Naive B cell (primary cell): ENCODE results near the gene LIMS2. TPM values are rescaled to one million over a fixed set of nuclear protein-coding genes. Genes with fewer than 3 reads are reported as not detected.
A peak's percentile ranks its signal among the peaks of the same experiment; 100 is the strongest.

Experiments used
- ATAC-seq, 2 donors: fragments of 150-1000 bp; cut with Tn5 transposase; 2 replicates each; pipeline ENCODE4 v1.10.0; 2021; ENCODE audit warnings: low read depth in 2 of 2, mild to moderate bottlenecking in 2 of 2, moderate library complexity in 2 of 2
- DNase-seq: peaks from one replicate; pipeline ENCODE4 v3.0.0; 2022
- H3K27ac Mint-ChIP-seq, 6 donors: one replicate each; pipeline ENCODE4 v1.8.0; 2020 to 2022; ENCODE audit warnings: mild to moderate bottlenecking in 6 of 6, mixed read lengths in 6 of 6, moderate library complexity in 5 of 6, inconsistent platforms in 2 of 6
- H3K27me3 Mint-ChIP-seq, 3 donors: one replicate each; pipeline ENCODE4 v1.8.0; 2021 to 2022; ENCODE audit warnings: mixed read lengths in 3 of 3, mild to moderate bottlenecking in 1 of 3
- H3K36me3 Mint-ChIP-seq, 2 donors: one replicate each; pipeline ENCODE4 v1.8.0; 2020 to 2022; ENCODE audit warnings: mixed read lengths in 2 of 2, inconsistent platforms in 1 of 2, mild to moderate bottlenecking in 1 of 2
- H3K4me1 Mint-ChIP-seq, 3 donors: one replicate each; pipeline ENCODE4 v1.8.0; 2020 to 2022; ENCODE audit warnings: mixed read lengths in 3 of 3, inconsistent platforms in 1 of 3, mild to moderate bottlenecking in 1 of 3, moderate library complexity in 1 of 3
- H3K4me3 Mint-ChIP-seq, 8 donors: one replicate each; pipeline ENCODE4 v1.8.0; 2020 to 2022; ENCODE audit warnings: mild to moderate bottlenecking in 8 of 8, mixed read lengths in 8 of 8, moderate library complexity in 8 of 8, inconsistent platforms in 2 of 8
- H3K9me3 Mint-ChIP-seq, 7 donors: one replicate each; pipeline ENCODE4 v1.8.0; 2020 to 2022; ENCODE audit warnings: mixed read lengths in 7 of 7, mild to moderate bottlenecking in 5 of 7, inconsistent platforms in 2 of 7, moderate library complexity in 1 of 7
- polyA plus RNA-seq, 6 donors: library from polyadenylated mRNA; unstranded; fragments of 300-500 nt; fragmentation: Illumina TruSeq; gene quantifications; one replicate each; pipeline ENCODE4 v1.2.3, GENCODE V29; 2021; ENCODE audit warnings: low read depth in 6 of 6

Gene LIMS2
- polyA plus RNA-seq, 6 donors from 2014 or later, result 11.2 to 60.4 (median 27.7) TPM

DNA sequence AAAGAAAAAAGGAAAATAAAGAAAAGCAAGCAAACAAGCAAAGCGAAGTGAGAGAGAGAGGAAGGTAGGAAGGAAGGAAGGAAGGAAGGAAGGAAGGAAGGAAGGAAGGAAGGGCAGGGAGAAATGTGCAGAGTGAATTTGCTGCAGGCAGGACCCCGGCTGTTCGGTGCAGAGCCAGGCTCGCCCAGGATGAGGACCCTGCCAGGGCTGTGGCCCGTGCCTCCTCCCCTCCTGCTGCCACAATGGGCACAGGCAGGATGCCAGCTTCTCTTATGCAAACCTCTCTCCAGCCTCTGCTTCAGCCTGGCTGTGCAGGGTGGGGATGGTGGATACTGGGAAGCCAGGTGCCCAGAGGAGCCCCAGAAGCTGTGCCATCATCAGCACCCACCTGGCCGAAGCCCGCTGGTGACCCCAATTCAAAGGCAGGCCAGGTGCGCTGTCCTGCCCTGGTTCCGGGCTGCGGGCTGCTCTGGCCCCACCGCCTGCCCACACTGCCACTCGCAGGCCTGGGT lies 26.2 kb downstream of the LIMS2 start:
- Mint-ChIP-seq H3K9me3 (no peaks in the 10 kb centered on the region), H3K36me3 (no peaks in the 10 kb centered on the region), H3K4me3 (peak overlapping the region in 5 of 8 donors; percentile 51 to 76 (median 73)), H3K27ac (peak overlapping the region in 3 of 6 donors; percentile 77 to 96 (median 92)), H3K4me1 (peaks cover 46 to 76% (median 61%) of the 10 kb centered on the region in 3 donors), H3K27me3 (no peaks in the 10 kb centered on the region)
- DNase-seq, result no peak
- peak; percentile 47 for ATAC-seq

- Mint-ChIP-seq H3K27me3 (no peaks in the 10 kb centered on the region), H3K9me3 (no peaks in the 10 kb centered on the region), H3K27ac (peak overlapping the region in 3 of 6 donors; percentile 27 to 81 (median 74)), H3K36me3 (no peaks in the 10 kb centered on the region), H3K4me3 (peak overlapping the region in 6 of 8 donors; percentile 36 to 86 (median 69)), H3K4me1 (peaks cover 47 to 77% (median 59%) of the 10 kb centered on the region in 3 donors)
- ATAC-seq (no peak), DNase-seq (no peak)
Observed at GRCh38 chr2:127648321-127648720, 27.0 kb downstream of the LIMS2 start.

GRCh38 chr2:127647242-127648190 lies 27.8 kb downstream of the LIMS2 start:
- H3K4me3 Mint-ChIP-seq, result peak overlapping the region in 4 of 8 donors; percentile 3 to 77 (median 51)
- H3K4me1 Mint-ChIP-seq, result peaks cover 43 to 69% (median 52%) of the 10 kb centered on the region in 3 donors
- H3K27ac Mint-ChIP-seq, result peak overlapping the region in 5 of 6 donors; percentile 27 to 89 (median 49)
- no peaks in the 10 kb centered on the region for H3K27me3 Mint-ChIP-seq
- DNase-seq (no peak), ATAC-seq (no peak)
- H3K9me3 Mint-ChIP-seq, result no peaks in the 10 kb centered on the region
- H3K36me3 Mint-ChIP-seq, result no peaks in the 10 kb centered on the region

- no peaks in the 10 kb centered on the region for H3K36me3 Mint-ChIP-seq
- H3K4me1 Mint-ChIP-seq, result peaks cover 36 to 67% (median 48%) of the 10 kb centered on the region in 3 donors
- H3K27ac Mint-ChIP-seq, result peak overlapping the region in 3 of 6 donors; percentile 27 to 63 (median 44)
- ATAC-seq, result no peak
- no peak for DNase-seq
- H3K9me3 Mint-ChIP-seq, result no peaks in the 10 kb centered on the region
- H3K27me3 Mint-ChIP-seq, result no peaks in the 10 kb centered on the region
- H3K4me3 Mint-ChIP-seq, result peak overlapping the region in 1 of 8 donors; percentile 59
Observed at GRCh38 chr2:127646487-127647241, 28.7 kb downstream of the LIMS2 start.

DNA sequence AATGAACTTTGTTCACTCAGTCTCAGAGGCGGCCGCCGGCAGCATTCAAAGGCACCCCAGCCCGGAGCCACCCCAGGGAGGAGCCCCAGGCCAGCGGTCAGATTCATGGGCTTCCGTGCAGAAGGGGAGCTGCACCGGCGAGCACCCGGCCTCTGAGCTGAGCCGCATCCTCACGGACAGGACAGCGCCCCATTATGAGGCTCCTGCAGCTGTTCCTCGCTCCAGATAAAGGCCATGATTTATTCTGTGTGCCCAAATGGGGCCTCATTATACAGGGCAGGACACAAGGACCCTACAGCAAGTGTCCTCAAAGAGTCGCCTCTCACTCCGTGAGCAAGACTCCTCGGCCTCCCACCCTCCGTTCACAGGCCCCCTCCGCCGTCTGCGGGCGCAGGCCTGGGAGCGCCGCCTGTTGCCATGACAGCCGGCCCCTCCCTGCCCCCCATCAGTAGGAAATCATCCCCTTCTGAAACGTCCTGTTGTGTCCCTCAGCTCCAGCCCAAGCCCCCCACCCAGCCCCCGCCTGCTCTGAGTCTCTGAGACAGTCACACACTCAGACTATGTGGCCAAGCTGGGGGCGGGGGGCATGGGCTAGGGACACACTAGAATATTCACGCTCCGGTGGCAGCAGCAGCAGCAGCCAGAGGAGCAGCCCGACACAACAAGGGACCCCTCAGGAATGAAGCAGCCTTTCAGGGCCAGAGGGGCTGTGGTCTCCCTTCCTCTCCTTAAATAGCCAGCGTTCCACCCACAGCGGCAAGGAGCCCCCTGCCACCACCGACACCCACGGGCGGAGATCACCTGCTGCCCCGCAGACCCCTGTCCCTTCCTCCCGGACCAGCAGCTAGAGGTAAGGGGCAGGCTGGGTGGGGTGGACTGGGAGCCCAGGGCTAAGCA lies 29.7 kb downstream of the LIMS2 start, which contains the start of gene GPR17:
TSS of gene GPR17 (plus strand) at position 759 of the 897 bp plus-strand sequence. CDS start 4,583 bp downstream, outside the sequence.
- Mint-ChIP-seq H3K36me3 (no peaks in the 10 kb centered on the region), H3K27ac (peak within 1 kb of the TSS; percentile 20 to 63 (median 44)), H3K27me3 (no peaks in the 10 kb centered on the region), H3K4me1 (peaks cover 35 to 62% (median 40%) of the 10 kb centered on the region in 3 donors), H3K9me3 (no peaks in the 10 kb centered on the region), H3K4me3 (peak within 1 kb of the TSS in 1 of 8 donors; percentile 19)
- ATAC-seq (no peak), DNase-seq (no peak)

GRCh38 chr2:127645026-127645394 lies 30.3 kb downstream of the LIMS2 start:
- H3K27ac Mint-ChIP-seq, result peak overlapping the region in 3 of 6 donors; percentile 20 to 86 (median 47)
- no peaks in the 10 kb centered on the region for H3K36me3 Mint-ChIP-seq
- H3K4me3 Mint-ChIP-seq, result no peak overlapping the region
- H3K27me3 Mint-ChIP-seq, result no peaks in the 10 kb centered on the region
- DNase-seq, result no peak
- H3K9me3 Mint-ChIP-seq, result no peaks in the 10 kb centered on the region
- H3K4me1 Mint-ChIP-seq, result peaks cover 38 to 68% (median 45%) of the 10 kb centered on the region in 3 donors
- no peak for ATAC-seq

DNA sequence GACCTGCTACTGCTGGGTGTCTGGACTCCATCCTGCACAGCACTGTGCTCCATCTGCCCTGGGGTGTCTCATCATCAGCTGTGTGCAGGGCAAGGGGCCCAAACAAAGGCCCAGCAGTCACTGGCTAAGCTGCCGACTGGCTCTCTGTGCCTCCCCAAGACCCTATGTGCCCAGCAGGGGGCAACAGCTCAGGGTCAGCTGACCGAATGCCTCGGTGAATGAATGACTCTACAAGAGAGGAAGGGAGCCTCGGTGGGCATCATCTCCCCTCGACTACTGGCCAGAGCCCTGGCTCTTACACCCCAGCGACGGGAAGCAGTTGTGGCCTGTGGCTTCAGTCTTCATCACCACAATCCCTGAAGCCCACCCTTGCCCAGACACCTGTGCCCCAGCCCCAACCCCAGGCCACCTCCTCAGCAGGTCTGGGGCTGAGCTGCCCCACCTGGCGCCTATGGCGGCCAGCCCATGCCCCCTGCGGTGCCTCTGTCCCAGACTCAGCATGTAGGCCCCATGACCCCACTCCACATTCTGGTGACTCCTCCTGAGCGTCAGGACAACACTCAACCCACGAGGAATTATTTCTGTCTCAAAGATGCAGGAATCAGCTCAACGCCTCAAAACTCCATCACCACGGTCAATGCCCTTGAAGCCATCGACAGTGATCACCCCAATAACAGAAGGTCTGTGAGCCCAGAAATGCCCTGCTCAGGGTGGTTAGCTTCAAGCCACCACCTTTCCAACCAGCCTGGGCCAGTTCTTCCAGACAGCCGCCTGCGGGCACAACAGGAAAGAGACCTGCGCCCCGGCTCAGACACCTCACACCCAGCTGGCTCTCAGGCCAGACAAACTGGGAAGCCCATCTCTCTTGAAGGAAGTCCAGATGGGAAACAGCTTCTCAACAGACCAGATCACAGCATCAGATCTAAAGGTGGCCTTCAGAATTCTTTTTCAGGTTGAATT lies 31.0 kb downstream of the LIMS2 start:
- Mint-ChIP-seq H3K27ac (peak overlapping the region in 2 of 6 donors; percentile 19 to 86), H3K27me3 (no peaks in the 10 kb centered on the region), H3K4me1 (peaks cover 39 to 68% (median 44%) of the 10 kb centered on the region in 3 donors), H3K36me3 (no peaks in the 10 kb centered on the region), H3K4me3 (peak overlapping the region in 1 of 8 donors; percentile 57), H3K9me3 (no peaks in the 10 kb centered on the region)
- ATAC-seq (no peak), DNase-seq (no peak)

- Mint-ChIP-seq H3K36me3 (no peaks in the 10 kb centered on the region), H3K4me3 (peak overlapping the region in 3 of 8 donors; percentile 5 to 57 (median 8)), H3K27me3 (no peaks in the 10 kb centered on the region), H3K9me3 (no peaks in the 10 kb centered on the region), H3K4me1 (peaks cover 41 to 68% (median 44%) of the 10 kb centered on the region in 3 donors), H3K27ac (peak overlapping the region in 3 of 6 donors; percentile 1 to 70 (median 20))
- ATAC-seq, result no peak
- no peak for DNase-seq
Observed at GRCh38 chr2:127643439-127644065, 31.8 kb downstream of the LIMS2 start.

DNA sequence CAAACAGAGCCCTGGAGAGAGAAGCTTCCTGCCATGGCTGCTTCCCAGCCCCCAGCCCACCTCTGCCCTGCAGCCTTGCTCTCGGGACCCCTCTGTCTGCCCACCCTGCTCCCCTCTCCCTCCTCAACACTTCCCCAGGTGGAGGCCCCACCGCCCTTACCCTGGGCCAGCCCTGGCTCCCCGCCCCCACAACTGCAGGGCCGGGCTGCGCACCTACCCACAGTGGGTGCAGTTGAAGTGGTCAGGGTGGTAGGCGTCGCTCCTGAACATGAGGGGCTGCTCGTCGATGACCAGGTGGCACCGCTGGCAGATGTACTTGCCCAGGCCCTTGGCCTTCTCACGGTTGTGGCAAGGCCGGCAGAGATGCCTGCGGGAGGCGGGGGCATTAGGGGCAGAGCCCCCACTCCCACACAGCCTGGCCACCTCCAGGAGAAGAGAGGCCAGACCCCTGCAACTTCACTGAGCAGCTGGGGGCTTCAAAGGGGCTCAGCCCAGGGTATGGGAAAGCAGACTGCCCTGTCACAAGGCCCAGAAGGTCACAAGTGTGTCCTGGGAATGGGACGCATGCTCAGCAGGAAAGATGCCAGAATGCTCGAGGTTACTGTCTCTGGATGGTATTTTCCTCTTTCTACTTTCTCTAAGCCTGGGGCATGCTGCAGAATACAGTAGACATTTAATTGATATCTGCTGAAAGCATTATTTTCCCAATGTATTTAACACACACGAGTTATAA lies 32.5 kb downstream of the LIMS2 start:
- Mint-ChIP-seq H3K27me3 (no peaks in the 10 kb centered on the region), H3K4me1 (peaks cover 41 to 68% (median 46%) of the 10 kb centered on the region in 3 donors), H3K4me3 (peak overlapping the region in 3 of 8 donors; percentile 5 to 38 (median 8)), H3K36me3 (no peaks in the 10 kb centered on the region), H3K27ac (peak overlapping the region in 3 of 6 donors; percentile 20 to 70 (median 63)), H3K9me3 (no peaks in the 10 kb centered on the region)
- ATAC-seq (no peak), DNase-seq (no peak)

DNA sequence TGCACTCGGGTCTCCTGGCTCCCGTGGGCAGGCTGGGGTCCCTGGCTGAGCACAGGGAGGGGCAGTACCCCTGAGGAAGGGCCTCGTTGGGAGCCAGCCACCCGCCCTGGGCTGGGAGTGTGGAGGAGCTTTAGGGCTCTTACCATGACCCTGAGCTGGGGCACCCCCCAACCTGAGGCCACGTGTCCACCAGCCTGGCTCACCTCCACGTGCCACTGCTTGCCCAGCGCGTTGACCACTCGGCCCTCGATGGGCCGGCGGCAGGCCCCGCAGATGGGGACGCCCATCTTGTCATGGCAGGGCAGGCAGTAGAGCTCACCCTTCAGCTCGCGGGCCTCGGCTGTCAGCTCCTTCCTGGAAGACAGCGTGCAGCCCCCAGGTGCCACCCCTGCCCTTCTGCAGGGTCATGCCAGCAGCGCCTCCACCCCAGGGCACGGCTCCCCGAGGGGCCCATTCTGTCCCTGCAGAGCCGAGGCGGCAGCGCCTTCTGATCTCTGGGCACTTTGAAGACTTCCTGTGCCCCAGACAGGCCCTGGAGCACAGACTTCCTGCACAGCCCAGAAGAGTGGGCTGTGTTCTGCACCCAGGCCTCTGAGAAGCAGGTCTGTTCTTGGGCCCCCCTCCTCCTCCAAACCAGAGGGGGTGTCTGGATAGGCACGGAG lies 33.4 kb downstream of the LIMS2 start:
- H3K27me3 Mint-ChIP-seq, result no peaks in the 10 kb centered on the region
- peak overlapping the region in 3 of 6 donors; percentile 22 to 81 (median 50) for H3K27ac Mint-ChIP-seq
- DNase-seq (no peak), ATAC-seq (peak; percentile 29 to 34)
- no peaks in the 10 kb centered on the region for H3K9me3 Mint-ChIP-seq
- H3K4me1 Mint-ChIP-seq, result peaks cover 43 to 66% (median 48%) of the 10 kb centered on the region in 3 donors
- H3K4me3 Mint-ChIP-seq, result peak overlapping the region in 4 of 8 donors; percentile 34 to 82 (median 54)
- H3K36me3 Mint-ChIP-seq, result no peaks in the 10 kb centered on the region
